ENCODE measurements around the gene PLSCR2. TPM values are rescaled to one million over a fixed set of nuclear protein-coding genes. Genes with fewer than 3 reads are reported as not detected.
"Not testable (repeated sequence)": the region's sequence is repeated elsewhere in the genome, so short reads cannot be mapped to it uniquely, and the experiment has no call there.

Gene PLSCR2
- total and polyA plus RNA-seq, 2 of the 8 experiments (the other 6 are each of a cell fraction or from before 2014, with no cell fraction given), result not detected

DNA sequence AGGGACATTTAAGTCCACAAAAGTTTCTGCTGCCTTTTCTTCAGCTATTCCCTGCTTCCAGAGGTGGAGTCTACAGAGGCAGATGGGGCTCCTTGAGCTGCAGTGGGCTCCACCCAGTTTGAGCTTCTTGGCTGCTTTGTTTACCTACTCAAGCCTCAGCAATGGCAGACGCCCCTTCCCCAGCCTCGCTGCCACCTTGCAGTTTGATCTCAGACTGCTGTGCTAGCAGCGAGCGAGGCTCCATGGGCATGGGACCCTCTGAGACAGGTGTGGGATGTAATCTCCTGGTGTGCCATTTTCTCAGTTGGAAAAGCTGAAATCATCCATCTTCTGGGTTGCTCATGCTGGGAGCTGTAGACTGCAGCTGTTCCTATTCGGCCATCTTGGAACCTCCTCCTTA is 29.1 kb downstream of the PLSCR2 start:
- CTCF ChIA-PET (ENCODE audit: partially characterized antibody), result interaction anchor here (1.4 kb wide), 1 partner anchor 10 kb away, joined by 4 read pairs; no protein-coding TSS in a partner anchor
- POLR2A ChIA-PET (ENCODE audit: partially characterized antibody); H3K4ac ChIP-seq (replicated peaks; ENCODE audit: insufficient read length, low read depth, low read length); H2BK20ac ChIP-seq (ENCODE audit: low read length); H3K79me2 ChIP-seq (ENCODE audit: control insufficient read depth in 1 of 2, insufficient read depth in 2 of 2, low read length in 2 of 2); H3K79me1 ChIP-seq (ENCODE audit: low read depth, low read length); H2BK5ac ChIP-seq (ENCODE audit: low read depth, low read length); H3K23ac ChIP-seq (ENCODE audit: insufficient read length); H4K91ac ChIP-seq (replicated peaks; ENCODE audit: insufficient read length, low read length); H2BK120ac ChIP-seq (replicated peaks; ENCODE audit: low read depth, low read length); H4K8ac ChIP-seq (ENCODE audit: extremely low read depth, insufficient read depth, low read length); H3K14ac ChIP-seq (ENCODE audit: insufficient read length); H2BK15ac ChIP-seq (ENCODE audit: low read length); H3K9me3 ChIP-seq (ENCODE audit: insufficient read depth in 2 of 2, low read depth in 1 of 2, low read length in 1 of 2); H3K4me2 ChIP-seq (ENCODE audit: insufficient read depth in 1 of 2, low read depth in 2 of 2, low read length in 2 of 2); H3K9ac ChIP-seq (replicated peaks in 1 of 4; ENCODE audit: extremely low read depth in 1 of 4, low read depth in 3 of 4, low read length in 3 of 4); H3K23me2 ChIP-seq (ENCODE audit: low read depth, low read length); FAIRE-seq; DNase-seq (ENCODE audit: low read depth in 1 of 2, low spot score in 2 of 2); H2BK12ac ChIP-seq (ENCODE audit: low read depth, low read length); H2AFZ ChIP-seq (ENCODE audit: low read length); H3K18ac ChIP-seq (ENCODE audit: extremely low read depth, low read length); H4K20me1 ChIP-seq (replicated peaks in 1 of 2; ENCODE audit: control insufficient read depth in 1 of 2, insufficient read depth in 2 of 2, low read length in 2 of 2); H3K36me3 ChIP-seq (ENCODE audit: control insufficient read depth in 2 of 4, insufficient read depth in 4 of 4, low read length in 3 of 4); H3K4me3 ChIP-seq (ENCODE audit: extremely low read depth in 1 of 4, insufficient read depth in 2 of 4, low read depth in 3 of 4, low read length in 4 of 4); H3K56ac ChIP-seq (replicated peaks; ENCODE audit: insufficient read length, low read depth, low read length); H3K4me1 ChIP-seq (replicated peaks in 1 of 4; ENCODE audit: control insufficient read depth in 3 of 4, insufficient read depth in 4 of 4, low read length in 3 of 4); H2AK5ac ChIP-seq (ENCODE audit: low read depth, low read length); H3K27ac ChIP-seq (ENCODE audit: low read depth, low read length); H3K27me3 ChIP-seq (replicated peaks in 1 of 4; ENCODE audit: control insufficient read depth in 3 of 4, extremely low read depth in 1 of 4, insufficient read depth in 3 of 4, low read length in 3 of 4); H4K5ac ChIP-seq (ENCODE audit: insufficient read length, low read depth, low read length): not testable (repeated sequence)
- WGBS, 2 experiments (ENCODE audit: extremely low coverage in 1 of 2, insufficient coverage in 1 of 2, insufficient read length in 1 of 2, insufficient replicate concordance in 2 of 2, low coverage in 1 of 2, low lambda C conversion rate in 2 of 2, missing lambda C conversion rate in 1 of 2), result 95% methylated on average over 5 of the region's 5 CpGs; no CpG with 5 or more reads in 1 of the 2 experiments
